ENCODE data around the gene ABR.
"Not testable (repeated sequence)": the region's sequence is repeated elsewhere in the genome, so short reads cannot be mapped to it uniquely, and the experiment has no call there.

ABR gene

DNA sequence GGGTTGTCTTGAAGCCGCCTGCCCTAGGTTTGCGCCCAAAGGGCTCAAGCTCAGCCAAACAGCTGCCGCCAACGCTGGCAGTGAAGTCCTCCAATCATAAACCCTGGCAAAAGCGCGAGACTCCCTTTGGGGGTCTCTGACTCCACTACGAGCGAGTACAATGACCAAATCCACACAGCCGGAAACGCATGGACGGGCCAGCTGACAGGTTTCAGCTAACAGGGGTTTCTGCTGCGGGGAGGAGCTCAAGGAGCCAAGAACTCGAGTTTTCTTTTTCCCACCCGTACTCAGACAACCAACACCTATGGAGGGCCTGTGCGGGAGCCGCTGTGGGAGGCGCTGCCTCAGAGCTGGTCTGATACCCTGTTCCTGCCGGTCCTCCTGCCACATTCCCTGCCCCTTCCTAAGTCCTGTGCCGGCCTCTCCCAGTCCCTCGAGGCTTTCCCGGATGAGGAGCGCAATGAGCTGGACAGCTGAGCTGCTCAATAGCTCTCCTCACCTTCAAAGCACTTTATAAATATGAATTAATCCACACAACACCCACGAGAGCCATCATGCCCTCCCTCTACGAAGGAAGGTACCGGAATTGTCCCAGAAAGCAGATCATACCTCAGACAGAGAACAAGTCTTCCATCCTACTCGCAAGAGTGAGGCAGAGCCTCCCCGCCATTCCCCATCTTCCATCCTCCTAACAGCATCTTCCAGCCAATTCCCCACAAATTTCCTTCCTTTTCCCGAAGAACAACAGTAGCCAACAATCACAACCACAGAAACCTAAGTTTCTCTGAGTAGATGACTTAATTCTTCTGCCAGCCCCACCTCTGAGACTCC, 6.1 kb downstream of the ABR start:
- DNase-seq (ENCODE audit: low read depth) = no peak

DNA sequence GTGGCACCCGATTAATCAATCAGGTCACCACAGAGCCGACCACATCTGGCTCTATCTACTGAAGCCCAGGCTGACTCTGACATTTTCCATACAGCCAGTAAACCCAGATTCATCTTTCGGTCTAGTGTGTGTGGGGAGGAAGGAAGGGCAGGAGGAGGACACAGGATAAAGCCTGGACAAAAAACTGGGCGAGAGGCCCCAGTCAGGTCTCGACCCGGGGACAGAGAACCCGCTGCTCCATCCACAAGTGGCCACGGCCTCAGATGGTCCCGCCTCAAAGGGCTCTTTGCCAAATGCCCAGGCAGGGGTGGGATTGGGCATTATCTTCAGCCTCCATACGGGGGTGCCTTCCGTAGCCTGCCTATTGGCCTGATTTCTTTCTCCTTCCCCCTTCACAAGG, 7.8 kb downstream of the ABR start:
- DNase-seq (ENCODE audit: low read depth) = no peak

DNA sequence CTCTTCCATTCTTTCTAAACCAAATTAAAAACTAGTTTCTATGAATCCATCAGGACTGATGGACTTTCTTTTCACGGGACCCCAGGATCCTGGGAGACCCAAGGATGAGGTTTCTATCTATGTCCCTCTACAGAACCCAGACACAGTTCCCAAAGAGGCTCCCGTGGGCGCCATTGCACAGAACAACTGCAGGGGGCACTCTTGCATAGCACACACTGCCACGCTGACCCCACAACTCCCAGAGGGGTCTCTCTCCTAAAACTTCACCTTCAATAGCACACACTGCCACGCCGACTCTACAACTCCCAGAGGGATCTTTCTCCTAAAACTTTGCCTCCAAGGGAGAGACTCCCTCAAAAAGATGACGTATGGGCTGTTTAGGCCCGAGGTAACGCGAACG, 9.0 kb downstream of the ABR start:
- DNase-seq (ENCODE audit: low read depth) = no peak

DNA sequence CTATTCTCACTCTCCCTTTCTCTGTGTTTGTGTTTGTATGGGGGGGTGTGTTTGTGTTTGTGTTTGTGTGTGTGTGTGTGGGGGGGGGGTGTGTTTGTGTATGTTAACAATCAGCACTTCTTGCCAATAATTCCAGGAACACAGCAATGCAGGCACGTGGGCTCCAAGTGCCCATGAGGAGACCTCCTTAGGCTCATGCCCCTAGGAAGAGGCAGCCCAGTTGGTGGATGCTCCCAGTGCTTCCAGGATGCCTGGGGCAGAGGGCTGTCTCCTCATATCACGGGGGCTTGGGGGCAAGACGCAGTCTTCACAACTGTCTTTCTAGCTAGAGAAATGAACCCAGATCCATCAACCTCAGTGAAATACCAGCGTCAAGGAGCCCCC, 9.9 kb downstream of the ABR start:
- no peak for DNase-seq (ENCODE audit: low read depth)

DNA sequence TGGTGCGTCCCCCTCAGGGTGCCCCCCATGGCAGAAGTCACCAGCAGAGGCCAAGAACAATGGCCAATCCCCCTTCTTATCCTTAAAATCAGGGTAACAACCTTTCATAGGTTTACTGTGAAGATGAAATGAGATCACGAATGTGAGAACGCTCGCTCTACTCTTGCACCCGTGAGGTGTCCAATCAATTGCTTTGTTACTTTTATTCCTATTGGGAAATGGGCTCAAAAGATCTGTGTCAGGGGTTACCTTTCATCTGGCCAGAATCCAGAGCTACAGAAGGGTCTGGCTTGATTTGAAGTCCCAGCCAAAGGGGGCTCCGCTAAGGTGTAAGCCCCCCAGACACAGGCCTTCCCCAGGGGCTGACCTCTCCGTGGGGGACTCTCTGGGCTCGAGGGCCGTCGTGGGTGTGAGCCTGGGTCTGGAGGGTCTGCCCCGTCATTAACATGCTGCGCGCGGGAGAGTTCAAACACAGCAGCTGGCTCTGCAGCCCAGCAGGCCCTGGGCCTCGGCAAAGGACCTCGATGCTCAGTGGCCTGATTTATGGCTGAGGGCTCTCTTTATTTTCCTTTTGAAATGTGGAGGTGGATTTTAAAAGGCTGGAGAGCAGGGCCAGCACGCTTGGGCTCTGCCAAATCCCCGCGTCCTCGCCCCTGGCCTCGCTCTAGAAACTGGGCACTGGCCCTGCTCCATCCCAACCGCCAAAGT, 10.4 kb downstream of the ABR start:
- no peak for DNase-seq (ENCODE audit: low read depth)

DNA sequence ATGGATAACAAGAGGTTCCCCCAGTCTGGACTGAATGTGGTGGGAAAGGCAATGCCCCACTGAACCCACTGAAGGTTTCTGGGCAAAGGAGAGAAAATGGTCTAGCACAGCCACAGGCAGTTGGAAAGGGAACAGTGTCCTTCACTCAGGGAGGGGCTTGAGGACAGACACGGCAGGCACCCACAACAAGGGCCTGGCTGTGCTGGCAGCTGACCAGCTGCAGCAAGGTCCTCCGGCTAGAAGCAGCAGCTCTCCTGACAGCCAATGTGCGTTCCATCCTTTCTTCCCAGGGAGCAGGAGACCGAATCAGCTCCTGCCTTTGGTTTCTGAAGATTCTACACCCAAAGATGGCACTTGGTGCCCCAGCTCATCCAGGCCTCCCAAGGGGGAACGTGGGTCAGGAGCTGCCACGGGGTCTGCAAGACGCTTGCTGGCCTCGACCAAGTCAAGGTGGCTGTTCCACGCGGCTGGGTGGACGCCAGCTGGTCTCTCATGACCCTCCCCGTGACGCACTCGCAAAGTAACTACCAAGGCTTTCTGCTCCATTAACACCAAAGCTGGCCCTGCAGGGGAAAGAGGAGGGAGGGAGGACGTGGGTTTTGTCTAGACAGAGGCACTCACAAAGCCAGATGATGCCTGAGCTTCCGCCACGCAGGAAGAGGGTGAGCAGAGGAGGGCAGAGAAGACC, 11.1 kb downstream of the ABR start:
- no peak for DNase-seq (ENCODE audit: low read depth)

DNA sequence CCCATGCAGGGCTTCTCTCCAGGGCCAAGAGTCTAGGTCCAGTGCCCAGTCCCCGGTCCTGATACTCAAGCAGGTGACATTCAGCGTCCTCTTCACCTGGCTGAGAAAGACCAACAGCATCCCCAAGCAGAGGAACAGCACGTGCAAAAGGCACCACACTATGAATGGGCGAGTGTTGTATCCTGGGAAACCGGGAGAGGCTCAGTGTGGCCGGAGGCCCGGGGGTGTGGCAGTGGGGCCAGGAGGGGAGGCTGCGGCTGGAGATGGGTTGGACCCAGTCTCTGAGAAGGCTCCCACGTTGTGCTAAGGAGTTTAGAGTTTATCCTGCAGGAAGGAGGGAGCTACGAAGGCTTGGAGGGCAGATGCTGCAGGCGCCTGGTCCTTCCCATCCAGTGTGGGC, 13.5 kb downstream of the ABR start:
- DNase-seq (ENCODE audit: low read depth) = no peak

DNA sequence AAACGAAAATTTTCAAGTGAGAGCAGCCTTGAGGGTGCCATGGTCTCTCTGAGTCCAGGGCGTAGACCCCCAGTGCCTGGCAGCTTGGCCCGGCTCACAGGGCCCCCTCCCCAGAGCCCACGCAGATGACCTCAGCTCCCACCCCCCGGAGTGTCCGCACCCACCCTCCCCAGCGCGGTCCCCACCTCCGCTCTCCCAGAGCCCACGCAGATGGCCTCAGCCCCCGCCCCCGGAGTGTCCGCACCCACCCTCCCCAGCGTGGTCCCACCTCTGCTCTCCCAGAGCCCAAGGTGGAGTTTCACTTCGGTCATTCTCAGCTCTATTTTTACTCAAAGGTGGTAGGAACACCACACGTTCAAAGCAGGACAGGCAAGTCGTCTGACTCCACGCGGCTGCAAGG, 13.9 kb downstream of the ABR start:
- DNase-seq (ENCODE audit: low read depth) = no peak

DNA sequence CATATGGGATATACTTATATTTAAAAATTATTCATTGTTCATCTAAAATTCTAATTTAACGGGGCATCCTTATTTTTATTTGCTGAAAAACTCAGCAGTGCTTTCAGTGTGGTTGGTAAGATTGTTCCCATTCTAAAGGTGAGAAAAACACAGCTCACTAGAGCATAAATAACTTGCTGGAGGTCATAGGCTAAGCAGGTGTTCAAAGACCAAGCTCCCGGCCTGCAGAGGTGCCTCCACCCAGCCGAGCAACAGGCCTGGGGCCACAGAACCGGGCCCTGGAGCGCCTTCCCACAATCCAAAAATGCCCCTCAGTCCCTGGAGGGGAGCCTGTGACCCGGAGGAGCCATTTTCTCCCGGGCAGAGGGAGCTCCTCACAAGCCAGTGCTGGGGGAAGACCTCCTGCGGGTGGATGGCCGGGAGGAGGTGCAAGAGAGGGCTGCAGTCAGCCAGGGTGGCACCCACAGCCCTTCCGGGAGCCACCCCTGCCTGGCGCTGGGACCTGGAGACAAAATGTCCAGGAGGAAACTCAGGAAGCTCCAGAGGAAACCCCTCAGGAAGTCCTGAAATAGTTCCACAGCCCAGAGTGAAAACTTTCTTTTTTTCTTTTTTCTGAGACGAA, 14.7 kb downstream of the ABR start:
- no peak for DNase-seq (ENCODE audit: low read depth)

DNA sequence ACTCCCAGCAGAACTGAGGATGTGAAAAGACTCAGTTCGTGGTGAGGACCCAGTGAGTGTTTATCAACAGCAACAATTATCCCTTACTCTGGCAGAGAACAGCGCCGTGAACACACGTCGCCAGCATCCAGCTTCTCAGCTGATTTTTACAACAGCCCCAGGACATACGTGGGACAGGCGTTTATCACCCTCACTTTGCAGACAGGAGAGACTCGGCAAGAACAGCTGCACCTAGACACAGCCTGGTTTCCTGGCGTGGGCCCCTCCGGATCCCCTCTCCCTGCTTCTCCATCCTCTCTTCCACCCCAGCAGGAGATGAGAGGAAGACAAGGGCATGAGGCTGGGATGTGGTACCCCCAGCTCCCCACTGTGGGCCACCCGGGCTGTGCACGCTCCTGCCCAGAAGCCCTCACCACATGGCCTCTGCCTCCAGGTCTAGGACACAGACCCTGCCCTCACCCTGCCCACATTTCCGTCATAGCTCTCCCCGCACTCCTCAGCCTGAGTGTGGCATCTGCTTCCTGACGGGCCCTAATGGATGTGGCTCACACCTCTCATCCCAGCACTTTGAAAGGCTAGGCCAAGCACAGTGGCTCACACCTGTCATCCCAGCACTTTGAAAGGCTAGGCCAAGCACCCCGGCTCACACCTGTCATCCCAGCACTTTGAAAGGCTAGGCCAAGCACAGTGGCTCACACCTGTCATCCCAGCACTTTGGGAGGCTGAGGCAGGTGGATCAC, 17.5 kb downstream of the ABR start:
- no peak for DNase-seq (ENCODE audit: low read depth)

DNA sequence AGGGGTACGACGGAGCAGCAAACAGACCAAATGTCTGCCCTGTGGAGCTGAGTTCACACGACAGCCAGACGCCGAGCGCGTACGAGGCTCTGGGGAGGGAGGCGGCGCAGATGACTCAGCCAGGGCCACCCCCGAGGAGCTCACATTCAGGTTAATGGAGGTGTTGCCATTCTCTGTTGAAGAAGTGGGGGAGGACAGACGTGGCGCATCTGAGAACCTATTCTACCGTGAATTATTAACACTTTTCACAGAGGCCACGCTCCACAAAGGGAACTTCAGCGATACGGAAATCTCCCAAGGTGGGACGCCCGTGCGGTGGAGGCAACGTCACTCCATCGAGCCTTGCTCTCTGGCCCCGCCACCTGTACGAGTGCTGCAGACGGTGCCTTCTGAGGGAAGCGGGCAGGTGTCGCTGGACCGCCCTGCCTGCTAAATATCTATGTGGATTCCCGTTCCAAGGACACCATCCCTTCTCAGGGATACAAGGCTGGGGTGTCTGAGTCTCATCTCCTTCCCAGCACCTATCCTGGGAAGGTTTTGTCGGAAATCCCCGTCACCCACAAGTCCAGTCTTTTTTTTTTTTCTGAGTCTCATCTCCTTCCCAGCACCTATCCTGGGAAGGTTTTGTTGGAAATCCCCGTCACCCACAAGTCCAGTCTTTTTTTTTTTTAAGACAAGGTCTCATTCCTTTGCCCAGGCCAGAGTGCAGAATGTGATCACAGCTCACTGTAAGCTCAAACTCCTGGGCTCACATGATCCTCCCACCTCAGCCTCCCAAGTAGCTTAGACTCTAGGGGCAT, 19.0 kb downstream of the ABR start:
- no peak for DNase-seq (ENCODE audit: low read depth)

DNA sequence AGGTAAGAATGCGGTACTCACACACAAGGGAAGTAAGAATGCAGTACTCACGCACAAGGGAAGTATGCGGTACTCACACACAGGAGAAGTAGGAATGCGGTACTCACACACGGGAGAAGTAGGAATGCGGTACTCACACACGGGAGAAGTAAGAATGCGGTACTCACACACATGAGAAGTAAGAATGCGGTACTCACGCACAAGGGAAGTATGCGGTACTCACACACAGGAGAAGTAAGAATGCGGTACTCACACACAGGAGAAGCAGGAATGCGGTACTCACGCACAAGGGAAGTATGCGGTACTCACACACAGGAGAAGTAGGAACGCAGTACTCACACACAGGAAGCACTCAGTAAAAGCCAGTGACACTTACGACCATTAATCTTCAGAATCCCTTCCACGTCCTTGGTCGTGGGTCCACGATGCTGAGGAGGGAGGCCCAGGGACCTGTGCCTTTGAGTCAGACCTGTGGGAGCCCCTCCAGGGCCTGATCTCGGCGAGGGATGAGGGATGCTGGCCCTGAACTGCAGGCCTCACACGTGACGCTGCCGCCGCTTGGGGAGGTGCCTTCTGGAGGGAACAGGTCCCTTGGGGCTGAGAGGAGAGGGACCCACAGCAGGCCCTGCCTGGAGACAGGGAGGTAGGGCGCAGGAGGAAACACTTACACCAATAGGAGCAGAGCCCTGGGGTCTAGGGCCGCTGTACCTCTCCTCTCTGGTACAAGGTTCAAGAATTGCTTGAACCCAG, 20.2 kb downstream of the ABR start:
- DNase-seq (ENCODE audit: low read depth) = no peak

DNA sequence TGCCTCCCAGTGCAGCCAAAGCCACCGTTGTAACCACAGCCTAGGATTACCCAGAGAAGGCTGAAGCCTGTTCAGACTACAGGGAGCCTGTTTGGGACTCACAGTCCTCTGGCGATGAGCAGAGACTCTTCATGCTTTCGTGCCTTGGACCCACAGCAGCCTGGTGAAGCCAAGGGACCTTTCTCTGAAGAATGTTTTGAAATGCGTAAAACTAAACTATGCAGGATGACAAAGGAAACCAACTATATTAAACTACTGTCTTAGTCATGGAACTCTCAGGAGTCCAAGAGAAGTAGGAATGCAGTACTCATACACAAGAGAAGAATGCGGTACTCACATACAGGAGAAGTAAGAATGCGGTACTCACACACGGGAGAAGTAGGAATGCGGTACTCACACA, 20.9 kb downstream of the ABR start:
- no peak for DNase-seq (ENCODE audit: low read depth)

DNA sequence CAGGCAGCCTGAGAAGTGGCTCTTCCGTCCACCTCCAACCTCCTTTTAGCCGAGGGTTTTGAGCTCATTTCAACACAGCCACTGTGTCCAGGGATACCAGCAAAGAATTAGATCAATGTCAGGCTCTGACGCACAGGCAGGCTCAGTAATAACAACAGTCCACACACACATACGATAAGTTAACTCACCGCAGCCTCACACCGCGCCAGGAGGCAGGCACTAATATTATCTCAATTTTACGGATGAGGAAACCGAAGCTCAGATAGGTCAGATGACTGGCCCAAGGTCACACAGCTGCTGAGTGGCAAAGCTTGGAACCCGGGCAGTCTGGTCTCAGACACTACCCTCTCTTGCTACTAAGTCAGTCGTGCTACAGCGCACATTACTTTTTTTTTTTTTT, 22.9 kb downstream of the ABR start:
- DNase-seq (ENCODE audit: low read depth) = no peak

DNA sequence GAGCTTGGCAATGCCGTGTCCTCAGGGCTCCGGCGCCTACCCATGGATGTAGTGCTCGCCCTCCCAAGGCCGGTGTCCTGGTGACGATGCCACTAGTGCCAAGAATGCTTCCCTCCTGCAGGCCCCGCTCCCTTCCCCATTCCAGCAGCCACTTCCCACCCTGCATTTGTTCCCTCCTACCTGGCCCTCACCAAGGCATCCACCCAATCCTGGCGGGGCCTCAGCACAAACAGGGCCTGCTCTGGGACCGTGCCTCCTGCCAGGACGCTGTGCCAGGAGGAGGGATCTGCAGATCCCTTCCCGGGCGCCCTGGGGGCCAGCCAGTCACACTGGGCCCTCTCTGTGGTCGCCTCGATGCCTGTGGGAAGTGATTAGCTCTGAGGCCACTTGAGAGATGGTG, 25.1 kb downstream of the ABR start:
- DNase-seq (ENCODE audit: low read depth) = no peak

DNA sequence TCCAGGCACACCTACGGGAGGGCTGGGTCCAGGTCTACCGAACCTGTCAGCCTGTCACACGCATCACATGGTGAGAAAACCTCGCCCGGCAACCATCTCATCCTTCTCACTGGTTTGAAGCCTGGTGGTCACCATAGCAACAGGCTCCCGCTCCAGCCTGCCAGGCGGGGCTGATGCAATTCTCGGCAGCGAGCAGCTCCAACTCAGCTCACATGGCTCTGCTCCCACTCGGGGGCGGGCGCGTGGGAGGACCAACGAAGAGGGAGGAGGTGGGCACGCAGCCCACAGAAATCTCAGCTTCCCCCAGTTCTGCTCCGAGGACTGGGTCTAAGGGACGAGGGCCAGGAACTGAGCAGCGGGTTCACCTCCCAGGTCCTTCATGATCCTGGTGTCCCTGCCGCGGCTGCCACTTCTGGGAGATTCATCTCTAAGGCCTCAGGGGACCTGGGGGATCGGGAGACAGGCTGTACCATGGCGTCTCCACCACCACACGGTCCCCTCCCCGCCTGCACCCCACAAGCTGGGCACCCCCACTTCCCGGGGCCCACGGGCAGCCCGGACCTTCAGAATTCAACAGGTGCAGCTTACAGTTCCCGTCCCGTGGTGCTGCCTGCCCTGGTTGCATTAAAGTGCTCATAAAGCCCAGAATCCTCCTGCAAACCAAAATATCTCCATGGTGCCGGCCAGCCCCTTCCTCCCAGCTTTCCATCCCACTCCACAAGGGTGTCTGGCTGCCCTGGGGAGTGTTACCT, 25.8 kb downstream of the ABR start:
- no peak for DNase-seq (ENCODE audit: low read depth)

DNA sequence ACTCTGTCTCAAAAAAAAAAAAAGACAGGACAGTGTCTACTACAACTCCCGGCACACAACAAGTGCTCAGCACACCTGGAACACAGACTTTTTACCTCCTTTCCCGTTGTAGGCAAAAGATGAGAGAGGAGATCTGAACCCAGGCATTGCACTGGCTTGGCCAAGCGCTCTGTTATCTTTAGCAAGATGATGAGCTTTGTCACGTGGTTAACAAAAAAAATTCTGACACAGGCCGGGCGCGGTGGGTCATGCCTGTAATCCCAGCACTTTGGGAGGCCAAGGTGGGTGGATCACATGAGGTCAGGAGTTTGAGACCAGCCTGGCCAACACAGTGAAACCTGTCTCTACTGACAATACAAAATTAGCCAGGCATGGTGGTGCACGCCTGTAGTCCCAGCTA, 27.2 kb downstream of the ABR start:
- not testable (repeated sequence) for DNase-seq (ENCODE audit: low read depth)

DNA sequence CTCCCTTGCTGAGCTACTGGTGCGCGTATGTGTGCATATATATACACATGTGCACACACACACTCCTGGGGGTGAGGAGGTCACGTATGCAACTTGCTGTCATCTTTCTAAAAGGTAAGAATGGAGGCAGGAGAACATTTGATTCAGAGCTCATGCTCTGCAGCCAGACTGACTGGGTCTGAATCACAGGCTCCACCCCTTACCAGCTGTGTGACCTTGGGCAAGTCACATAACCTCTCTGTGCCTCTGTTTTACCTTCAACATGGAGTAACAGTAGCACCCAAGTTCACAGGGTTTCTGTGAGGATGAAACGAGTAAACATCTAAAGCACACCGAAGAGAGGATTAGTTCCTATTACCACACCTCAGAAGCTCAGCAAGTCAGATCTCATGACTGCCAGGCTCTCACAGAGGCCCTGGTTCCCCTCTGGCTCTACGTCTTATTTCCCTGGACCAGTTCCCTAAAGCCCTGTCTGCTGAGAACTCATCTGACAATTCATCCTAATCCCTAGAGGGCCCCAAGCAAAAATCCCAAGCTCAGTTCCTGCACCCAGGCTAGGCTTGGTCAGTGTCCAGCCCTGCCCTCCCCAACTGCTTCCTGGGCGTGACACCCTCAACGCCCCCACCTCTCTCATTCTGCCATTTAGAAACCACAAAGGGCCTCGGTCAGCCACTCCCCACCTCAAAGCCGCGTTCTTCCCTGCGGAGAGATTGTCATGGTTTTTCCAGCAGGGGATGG, 28.7 kb downstream of the ABR start:
- DNase-seq (ENCODE audit: low read depth) = no peak

DNA sequence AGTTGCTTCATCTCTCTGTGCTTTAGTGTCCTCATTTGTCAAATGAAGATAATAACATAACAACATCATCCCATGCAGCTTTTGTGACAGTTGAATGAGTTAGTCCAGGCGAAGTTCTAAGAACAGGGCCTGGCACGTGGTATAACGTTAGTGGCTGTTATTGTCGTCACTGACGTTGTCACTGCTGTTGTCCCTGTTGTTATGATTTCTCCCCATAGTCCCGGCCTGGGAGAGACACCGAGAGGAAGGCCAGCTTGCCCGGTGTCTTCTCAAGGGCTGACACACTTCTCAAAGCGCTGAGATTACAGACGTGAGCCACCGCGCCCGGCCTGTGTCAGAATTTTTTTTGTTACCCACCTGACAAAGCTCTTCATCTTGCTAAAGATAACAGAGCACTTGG, 29.9 kb downstream of the ABR start:
- no peak for DNase-seq (ENCODE audit: low read depth)

Data from HS-27A (cell line).